Fibroblast of skin of scalp (primary cell): ENCODE measurements around the gene KCNA3.

Experiments used
- DNase-seq: peaks from one replicate; pipeline ENCODE4 v3.0.0-alpha.2; 2013

KCNA3 gene

DNA sequence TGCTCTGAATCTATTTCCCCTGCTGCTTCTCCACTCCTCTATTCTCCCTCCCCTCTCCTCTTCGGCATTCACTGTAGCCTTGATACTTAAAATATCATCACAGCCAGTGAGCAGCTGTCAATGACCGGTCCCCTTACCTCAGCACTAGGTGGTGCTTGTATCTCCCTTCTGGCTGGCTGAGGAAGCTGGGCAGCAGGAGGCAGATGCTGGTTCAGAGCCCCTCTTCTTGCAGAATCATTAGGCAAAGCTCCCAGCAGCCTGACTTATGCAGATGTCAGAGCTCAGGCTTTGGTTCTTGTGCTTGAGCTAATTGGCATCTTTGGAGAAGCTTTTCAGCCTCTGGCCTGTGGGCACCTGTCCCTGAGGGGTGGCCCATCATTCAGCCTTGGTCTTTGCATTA, 36.7 kb downstream of the KCNA3 start:
- no peak for DNase-seq

DNA sequence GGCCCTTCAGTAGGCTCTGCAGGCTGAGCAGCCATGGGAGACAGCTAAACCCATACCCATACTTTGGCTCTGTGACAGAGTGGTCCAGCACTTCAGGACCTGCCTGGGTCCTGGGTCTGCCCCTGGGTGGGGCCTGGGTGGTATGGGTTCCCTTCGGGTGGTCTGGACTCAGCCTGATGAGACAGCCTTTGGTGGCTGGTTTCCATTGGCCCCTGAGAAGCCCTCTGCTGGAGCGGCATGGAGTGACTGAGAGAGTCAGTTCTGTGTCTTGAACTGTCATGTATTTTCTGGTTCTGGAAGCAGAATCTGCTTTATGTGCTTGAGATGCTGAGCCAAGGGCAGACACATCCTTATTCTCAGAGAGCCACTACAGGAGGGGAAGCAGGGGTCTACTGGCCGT, 37.3 kb downstream of the KCNA3 start:
- no peak for DNase-seq

DNA sequence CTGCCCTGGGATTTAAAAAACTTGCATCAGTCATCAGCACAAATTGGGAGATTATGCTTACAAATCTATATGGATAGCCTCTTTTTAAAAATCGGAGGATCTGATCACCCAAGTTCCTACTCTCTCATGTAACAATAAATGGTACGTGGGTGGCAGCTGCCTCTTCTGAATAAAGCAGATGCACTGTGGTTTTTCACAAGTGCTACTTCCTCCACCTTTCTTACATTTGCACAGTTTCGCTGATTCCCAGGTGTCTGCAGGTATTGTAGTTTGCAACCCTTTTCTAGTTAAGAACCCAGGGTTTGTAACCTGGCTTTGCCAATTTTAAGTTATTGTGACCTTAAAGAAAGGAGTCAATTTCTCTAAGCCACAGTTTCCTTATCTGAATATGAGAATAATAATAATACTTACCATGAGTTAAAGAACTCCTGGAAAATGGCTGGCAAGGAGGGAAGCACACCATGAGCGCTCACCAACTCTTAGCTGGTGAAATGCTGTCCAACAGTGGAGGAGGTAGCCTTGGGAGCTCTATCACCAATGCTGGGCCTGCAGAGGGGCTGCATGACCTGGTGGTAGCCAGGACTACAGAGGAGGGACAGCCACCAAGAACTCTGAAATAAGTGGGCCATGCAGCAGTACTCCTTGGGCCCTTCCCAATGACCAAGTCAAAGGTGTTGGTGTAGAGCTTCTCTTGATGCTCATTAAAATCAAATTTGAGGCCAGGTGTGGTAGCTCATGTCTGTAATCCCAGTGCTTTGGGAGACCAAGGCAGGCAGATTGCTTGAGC, 38.4 kb downstream of the KCNA3 start:
- DNase-seq = no peak

DNA sequence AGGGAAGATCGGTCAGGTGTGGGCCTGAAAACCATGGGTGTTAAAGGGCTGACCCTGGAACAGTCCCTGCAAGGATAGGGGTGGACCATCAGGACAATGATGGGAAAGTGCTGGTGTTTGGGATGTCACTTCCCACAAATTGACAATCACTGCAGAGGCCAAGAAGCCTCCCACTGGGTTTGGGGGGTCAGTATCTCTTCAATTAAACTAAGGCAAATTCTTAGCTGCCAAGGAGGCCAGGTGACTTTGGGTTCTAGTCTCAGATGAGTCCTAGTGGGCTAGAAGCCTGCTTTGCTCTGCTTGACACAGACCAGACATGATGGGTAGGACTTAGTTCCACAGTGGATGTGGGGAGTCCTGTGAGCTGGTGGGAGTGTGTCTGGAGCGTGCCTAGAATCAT, 39.3 kb downstream of the KCNA3 start:
- no peak for DNase-seq

DNA sequence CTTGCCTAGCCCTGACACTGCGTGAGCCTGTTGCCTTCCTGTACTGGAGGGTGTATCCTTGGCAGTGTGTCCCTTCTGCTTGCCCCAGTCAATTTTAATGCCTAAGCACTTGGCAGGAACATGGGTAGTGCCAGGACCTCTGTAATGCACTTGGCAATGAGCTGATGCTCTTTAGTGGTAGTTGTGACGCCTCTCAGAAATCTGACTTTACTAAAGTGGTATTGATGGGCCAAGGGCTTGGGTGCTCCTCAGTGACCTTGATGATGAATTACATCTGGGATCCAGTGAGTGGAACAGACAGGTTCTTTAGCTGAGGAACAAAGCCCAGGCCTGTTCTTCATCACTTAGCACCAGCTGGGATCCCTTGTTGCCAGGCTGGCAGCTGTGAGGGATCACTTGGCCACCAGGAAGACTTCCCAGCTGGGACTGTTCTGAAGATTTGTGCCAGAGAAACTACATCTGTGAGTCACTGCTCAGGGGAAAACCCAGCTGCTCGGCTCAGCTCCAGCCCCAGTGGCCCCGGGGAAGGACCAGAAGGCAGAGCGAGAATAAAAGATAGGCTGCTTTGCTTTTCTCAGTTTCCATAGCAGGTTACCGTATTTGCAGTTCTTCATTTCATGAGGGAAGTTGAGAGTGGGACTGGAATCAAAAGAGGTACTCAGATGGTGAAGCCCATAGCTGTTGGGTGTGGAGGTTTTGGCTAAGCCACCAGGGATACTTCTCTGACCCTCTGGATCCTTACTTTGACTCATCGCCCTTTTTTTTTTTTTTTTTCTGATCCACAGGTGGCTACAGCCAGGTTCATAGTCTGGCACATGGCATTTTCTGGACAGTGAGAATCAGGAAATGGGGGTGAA, 40.1 kb downstream of the KCNA3 start:
- peak; percentile 15 for DNase-seq

DNA sequence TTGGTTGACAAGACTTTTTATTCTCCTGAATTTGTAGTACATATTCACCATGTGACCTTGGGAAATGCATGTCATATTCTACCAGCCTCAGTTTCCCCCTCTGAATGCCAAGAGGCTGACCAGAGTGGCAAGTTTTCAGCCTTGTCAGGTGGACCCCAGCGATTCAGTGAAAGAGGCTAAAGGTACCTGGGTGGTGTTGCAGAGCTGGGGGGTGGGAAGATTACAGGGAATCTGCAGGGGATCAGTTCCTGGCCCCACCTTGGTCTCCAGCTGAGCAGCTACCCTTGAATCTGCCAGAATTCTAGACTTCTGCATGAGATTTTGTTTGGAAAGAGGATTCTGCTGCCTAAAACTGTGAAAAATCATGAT, 40.7 kb downstream of the KCNA3 start:
- DNase-seq = no peak

DNA sequence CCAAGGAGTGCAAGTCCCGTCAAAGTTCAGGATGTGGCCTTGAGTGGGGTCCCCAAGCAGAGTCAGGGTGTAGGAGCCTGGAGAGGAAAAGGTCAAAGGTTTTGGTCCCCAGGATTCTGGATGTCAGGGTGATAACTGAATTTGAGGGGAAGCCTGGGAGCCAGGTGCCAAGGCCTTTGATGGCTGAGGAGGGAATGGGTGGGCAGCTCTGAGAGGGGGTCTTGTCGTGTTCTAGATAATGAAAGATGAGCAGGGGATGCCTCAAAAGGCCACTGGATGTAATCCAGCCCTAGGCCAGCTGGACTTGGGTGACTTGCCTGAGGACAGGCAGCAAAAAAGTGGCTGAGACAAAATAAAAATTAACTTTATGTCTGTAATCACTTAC, 41.1 kb downstream of the KCNA3 start:
- no peak for DNase-seq

DNA sequence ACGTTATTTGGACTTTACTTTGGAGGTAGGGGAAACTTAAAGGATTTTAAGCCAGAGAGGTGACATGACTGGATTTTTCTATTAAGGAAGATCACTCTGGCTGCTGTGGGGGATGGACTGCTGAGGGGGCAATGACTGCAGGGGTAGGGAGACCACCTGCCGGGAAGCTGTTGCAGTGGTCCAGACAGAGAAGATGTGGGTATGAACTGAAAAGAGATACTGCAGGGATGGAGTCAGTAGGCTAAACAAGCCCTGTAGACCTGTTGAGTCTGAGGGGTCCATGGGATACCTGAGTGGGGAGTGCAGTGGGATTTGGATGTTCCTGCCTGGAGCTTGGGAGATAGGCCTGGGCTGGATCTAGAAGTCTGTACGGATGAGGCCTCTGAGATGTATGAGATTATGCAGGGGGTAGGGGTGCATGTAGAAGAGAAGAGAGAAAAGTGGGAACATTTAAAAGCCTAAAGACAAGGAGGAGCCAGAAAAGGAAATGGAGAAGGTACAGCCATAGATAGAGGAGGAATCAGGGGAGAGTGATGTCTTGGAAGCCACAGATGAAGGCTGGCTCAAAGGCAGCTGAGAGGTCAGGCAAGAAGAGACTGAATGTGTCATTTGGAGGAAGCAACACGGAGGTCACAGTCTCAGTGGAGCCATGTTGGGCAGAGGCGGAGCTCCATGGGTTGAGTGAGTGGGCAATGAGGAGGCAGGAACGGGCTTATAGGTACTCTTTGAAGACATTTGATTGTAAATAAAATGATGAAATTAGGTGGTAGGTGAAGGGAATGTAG, 42.7 kb downstream of the KCNA3 start:
- DNase-seq = no peak

DNA sequence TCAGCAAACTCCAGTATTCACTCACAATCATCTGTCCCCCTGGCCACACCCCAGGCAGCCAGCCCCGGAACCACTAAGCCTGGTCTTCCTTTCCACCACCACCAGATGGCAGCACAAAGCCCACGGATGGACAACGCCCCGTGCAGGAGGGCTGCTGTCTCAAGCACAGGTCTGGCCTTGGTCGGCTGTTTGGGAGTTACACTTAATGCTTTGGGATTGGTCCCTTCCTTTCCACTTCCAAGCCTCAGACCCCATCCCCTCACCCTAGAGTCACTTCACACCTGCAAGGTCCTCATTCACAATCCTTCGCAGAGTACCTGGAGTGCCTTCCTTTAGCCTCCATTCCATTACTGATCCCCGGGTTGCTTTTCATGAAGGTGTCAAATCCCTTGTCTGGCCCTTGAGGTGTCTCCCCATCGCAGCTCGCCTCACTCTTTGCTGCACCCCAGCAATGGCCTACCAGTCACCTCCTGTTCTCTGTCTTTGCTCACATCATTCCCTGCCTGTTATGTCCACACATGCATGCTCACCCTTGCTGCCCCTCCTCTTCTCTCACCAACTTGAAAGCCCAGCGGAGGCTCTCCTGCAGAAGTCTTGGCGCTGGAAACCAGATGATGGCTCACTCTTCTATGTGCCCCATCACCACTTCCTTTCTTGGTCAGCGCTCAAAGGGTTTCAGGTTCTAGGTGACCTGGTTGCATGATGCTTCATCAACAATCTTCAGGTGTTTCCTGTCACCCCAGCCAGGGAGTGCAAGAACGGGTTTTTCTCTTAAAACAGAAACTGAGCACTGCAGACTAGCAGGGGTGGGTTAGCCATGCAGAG, 43.7 kb downstream of the KCNA3 start:
- peak; percentile 52 for DNase-seq

DNA sequence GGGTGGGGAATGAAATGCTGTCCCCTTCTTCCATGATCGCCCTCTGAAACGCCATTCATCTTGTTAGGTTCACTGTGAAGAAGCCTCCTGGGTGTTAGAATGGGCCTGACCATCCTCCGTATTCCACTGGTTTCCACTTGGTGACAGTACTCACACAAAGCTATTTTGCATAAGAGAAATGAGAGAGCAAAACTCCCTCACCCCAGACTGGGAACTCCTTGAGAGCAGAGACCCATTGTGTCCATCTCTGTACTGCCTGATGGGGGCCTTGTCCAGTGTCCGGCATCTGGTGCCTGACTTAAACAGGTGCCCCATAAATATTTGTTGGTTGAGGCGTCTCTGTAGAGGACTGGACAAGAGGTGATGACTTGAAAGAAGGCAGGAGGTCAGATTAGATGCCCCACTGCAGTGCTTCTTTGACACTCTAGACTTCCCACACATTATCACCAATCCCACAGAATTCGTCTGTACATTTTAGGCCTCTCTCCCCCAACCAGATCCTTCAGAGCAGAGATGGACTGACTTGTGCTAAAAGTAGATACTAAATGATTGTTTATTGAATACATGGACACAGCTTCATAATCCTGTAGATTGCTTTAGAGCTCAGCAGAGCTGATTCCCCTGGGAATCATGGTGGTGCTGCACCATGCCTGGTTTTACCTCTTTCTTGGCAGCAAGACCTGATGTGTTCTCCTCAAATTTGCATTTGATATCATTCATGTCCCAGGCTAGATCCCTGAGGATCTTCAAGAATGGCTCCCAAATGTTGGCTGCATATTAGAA, 46.2 kb downstream of the KCNA3 start:
- no peak for DNase-seq

DNA sequence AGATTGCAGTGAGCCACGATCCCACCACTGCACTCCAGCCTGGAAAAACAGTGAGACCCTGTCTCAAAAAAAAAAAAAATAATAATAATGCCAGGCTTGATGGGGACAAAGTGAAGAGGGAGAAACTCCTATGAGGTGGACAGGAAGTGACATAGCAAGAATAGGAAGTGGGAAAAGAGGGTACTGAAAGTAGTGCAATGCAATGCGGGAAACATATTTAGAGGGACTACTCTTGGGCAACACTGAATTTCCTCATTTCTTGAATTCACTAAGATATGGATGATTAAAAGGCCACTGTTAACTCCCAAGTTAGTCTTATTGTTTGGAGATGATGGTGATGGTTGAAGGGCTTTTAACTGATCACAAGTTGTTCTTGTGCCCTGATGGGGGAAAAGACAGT, 47.0 kb downstream of the KCNA3 start:
- DNase-seq = no peak

DNA sequence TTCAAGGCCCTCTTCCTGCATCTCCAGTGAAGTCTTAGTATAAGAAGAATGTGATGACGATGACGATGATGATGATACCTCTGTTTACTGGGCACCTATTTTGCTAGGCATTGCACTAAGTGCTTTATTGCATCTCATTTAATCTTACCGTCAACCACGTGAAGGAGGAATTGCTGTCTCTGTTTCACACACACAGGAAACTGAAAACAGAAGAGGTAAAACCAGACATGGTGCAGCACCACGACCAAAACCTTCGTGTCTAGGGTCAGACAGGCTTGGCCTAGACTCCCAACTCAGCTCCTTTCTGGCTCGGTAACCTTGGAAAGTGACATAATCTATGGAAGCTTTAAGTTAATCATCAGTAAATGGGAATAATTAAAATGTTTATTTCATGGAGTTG, 47.9 kb downstream of the KCNA3 start:
- no peak for DNase-seq
